A549 (cell line): Measurements from ENCODE around the gene ZNF407. TPM values are rescaled to one million over a fixed set of nuclear protein-coding genes. Genes with fewer than 3 reads are reported as not detected.
"Not testable (repeated sequence)": the region's sequence is repeated elsewhere in the genome, so short reads cannot be mapped to it uniquely, and the experiment has no call there.

ENCODE experiments used
- ATAC-seq, 2 experiments: fragments of 200-7000 bp in 1 of 2; fragments of >200 bp in 1 of 2; cut with Nextera tagmentation in 1 of 2; cut with Tn5 transposase in 1 of 2; 3 replicates each; pipeline versions ENCODE4 v1.8.0 to v1.9.1; 2018 to 2020; ENCODE audit warnings: mild to moderate bottlenecking in 1 of 2, moderate library complexity in 1 of 2
- CTCF ChIA-PET: fragments of 300-600 bp; sonication (Branson Sonifier 250); formaldehyde crosslinking; extraction: SDS; loops from one replicate; lab custom pipeline; 2021; ENCODE audit warnings: antibody characterized with exemption, inconsistent platforms; lab: Yijun Ruan, JAX
- POLR2A ChIA-PET: fragments of 350-600 bp; formaldehyde crosslinking; extraction: SDS; loops from one replicate; lab custom pipeline; 2021; ENCODE audit warnings: antibody characterized with exemption, inconsistent platforms; lab: Yijun Ruan, JAX
- DNase-seq, 2 experiments: peaks; one replicate each; pipeline versions ENCODE4 v3.0.0 to v3.0.0-alpha.2; 2011 to 2016; ENCODE audit warnings: low read depth in 1 of 2, low spot score in 1 of 2
- FAIRE-seq: peaks from 2 replicates; lab custom pipeline; 2011; peaks lifted over from hg19 to GRCh38; lab: Jason Lieb, UNC
- H3K27ac ChIP-seq, 2 experiments: fragments of >200 bp; sonication (Bioruptor Twin); formaldehyde crosslinking; 3 replicates each; pipeline ENCODE4 v1.5.1; 2016 to 2017
- H3K4me1 ChIP-seq: fragments of >200 bp; sonication (Bioruptor Twin); formaldehyde crosslinking; 3 replicates; pipeline ENCODE4 v1.6.1; 2016
- H3K4me2 ChIP-seq: fragments of >200 bp; sonication (Bioruptor Twin); formaldehyde crosslinking; 3 replicates; pipeline ENCODE4 v1.6.1; 2016
- H3K4me3 ChIP-seq: fragments of >200 bp; sonication (Bioruptor Twin); formaldehyde crosslinking; 3 replicates; pipeline ENCODE4 v1.5.1; 2016
- H3K9me3 ChIP-seq: fragments of >200 bp; sonication (Bioruptor Twin); formaldehyde crosslinking; 3 replicates; pipeline ENCODE4 v1.6.1; 2016
- CBX8 ChIP-seq: fragments of 200-600 bp; sonication (generic); IDR thresholded peaks from 2 replicates; pipeline ENCODE4 v1.6.1; 2016
- GATA3 ChIP-seq: IDR thresholded peaks from 2 replicates; pipeline ENCODE4 v1.6.1; 2012; ENCODE audit warnings: borderline replicate concordance
- HDAC2 ChIP-seq: fragments of 200-600 bp; sonication (generic); IDR thresholded peaks from 2 replicates; pipeline ENCODE4 v1.6.1; 2016
- HOXA7 ChIP-seq: fragments of 250-450 bp; sonication (Bioruptor Pico); IDR thresholded peaks from 2 replicates; pipeline ENCODE4 v1.5.0; 2020; ENCODE audit warnings: mild to moderate bottlenecking, moderate library complexity
- JUNB ChIP-seq: fragments of >200 bp; sonication (Bioruptor Twin); formaldehyde crosslinking; IDR thresholded peaks from 2 replicates; pipeline ENCODE4 v1.6.1; 2016
- MAFK ChIP-seq: fragments of 450-650 bp; IDR thresholded peaks from 2 replicates; pipeline ENCODE4 v1.6.1; 2014; ENCODE audit not compliant: partially characterized antibody
- POLR2AphosphoS2 ChIP-seq: conservative IDR thresholded peaks from 2 replicates; pipeline ENCODE4 v1.6.1; 2012; ENCODE audit warnings: low read length, improper control_type of control experiment, inconsistent platforms
- RAD21 ChIP-seq, 2 experiments: fragments of >200 bp in 1 of 2; sonication (Bioruptor Twin) in 1 of 2; formaldehyde crosslinking in 1 of 2; IDR thresholded peaks in 1 of 2; conservative IDR thresholded peaks in 1 of 2; 2 replicates in 1 of 2; 3 replicates in 1 of 2; pipeline ENCODE4 v1.6.1; 2012 to 2018; ENCODE audit warnings: inconsistent platforms in 1 of 2
- RARB ChIP-seq: fragments of 250-450 bp; sonication (Bioruptor Pico); IDR thresholded peaks from 2 replicates; pipeline ENCODE4 v1.8.0; 2021; ENCODE audit warnings: mild to moderate bottlenecking, moderate library complexity
- SREBF2 ChIP-seq: fragments of 450-650 bp; IDR thresholded peaks from 2 replicates; pipeline ENCODE4 v1.6.1; 2014; ENCODE audit warnings: mild to moderate bottlenecking, moderate library complexity
- ZFP36 ChIP-seq: fragments of 450-650 bp; IDR thresholded peaks from 2 replicates; pipeline ENCODE4 v1.6.1; 2014; ENCODE audit warnings: borderline replicate concordance; ENCODE audit not compliant: partially characterized antibody
- WGBS: methylation state at CpG from one replicate; pipeline ENCODE4 v1.1.6; 2017; ENCODE audit errors: missing lambda C conversion rate; 5-methylcytosine and 5-hydroxymethylcytosine counted together
- polyA plus RNA-seq, 4 experiments: library from polyadenylated mRNA; depleted of rRNA in 3 of 4; stranded (reverse); fragments of >200 nt; fragmentation: RNase III in 1 of 4; extraction: RNeasy Plus Mini Kit Qiagen cat#74134 plus additional on column Dnase treatment in 1 of 4; gene quantifications; 2 replicates in 3 of 4; 3 replicates in 1 of 4; pipeline ENCODE4 v1.2.3, GENCODE V29; 2011 to 2017
- TF ChIP-seq, protein P1 (sequence below): fragments of 200-600 bp; sonication (generic); IDR thresholded peaks from 2 replicates; pipeline ENCODE4 v1.6.1; 2016; ENCODE audit warnings: antibody characterized with exemption, mild to moderate bottlenecking, moderate library complexity
- TF ChIP-seq, protein P2 (sequence below): fragments of >200 bp; sonication (Bioruptor Twin); formaldehyde crosslinking; IDR thresholded peaks from 3 replicates; pipeline ENCODE4 v1.5.1; 2016
- TF ChIP-seq, protein P3 (sequence below): fragments of 450-650 bp; IDR thresholded peaks from 2 replicates; pipeline ENCODE4 v1.6.1; 2014; ENCODE audit warnings: antibody characterized with exemption
- TF ChIP-seq, protein P4 (sequence below): fragments of >200 bp; sonication (Bioruptor Twin); formaldehyde crosslinking; IDR thresholded peaks from 3 replicates; pipeline ENCODE4 v1.6.1; 2016

The ZNF407 gene
- polyA plus RNA-seq, 2 of the 4 experiments (the other 2 are of a cell fraction) = 2.5 to 3.0 TPM

DNA sequence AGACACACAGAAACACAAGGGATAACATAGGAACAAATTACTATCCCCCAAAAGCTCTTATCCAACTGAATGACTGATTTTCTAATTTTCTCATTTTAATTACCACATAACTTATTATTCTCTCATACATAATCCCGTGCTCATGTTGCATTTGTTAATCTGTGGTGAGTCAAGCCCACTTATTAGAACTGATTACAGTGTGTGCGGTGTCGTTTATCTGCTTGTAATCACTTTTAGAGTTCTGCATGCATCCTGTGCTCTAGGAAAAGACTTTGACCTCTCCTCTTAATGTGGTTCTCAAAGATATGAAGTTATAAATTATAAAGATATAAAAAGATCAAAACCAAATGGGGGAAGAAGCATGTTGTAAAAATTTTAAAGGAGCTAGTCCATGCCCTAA is 33.7 kb upstream of the ZNF407 start (continued):
- TF ChIP-seq, protein P1, sequence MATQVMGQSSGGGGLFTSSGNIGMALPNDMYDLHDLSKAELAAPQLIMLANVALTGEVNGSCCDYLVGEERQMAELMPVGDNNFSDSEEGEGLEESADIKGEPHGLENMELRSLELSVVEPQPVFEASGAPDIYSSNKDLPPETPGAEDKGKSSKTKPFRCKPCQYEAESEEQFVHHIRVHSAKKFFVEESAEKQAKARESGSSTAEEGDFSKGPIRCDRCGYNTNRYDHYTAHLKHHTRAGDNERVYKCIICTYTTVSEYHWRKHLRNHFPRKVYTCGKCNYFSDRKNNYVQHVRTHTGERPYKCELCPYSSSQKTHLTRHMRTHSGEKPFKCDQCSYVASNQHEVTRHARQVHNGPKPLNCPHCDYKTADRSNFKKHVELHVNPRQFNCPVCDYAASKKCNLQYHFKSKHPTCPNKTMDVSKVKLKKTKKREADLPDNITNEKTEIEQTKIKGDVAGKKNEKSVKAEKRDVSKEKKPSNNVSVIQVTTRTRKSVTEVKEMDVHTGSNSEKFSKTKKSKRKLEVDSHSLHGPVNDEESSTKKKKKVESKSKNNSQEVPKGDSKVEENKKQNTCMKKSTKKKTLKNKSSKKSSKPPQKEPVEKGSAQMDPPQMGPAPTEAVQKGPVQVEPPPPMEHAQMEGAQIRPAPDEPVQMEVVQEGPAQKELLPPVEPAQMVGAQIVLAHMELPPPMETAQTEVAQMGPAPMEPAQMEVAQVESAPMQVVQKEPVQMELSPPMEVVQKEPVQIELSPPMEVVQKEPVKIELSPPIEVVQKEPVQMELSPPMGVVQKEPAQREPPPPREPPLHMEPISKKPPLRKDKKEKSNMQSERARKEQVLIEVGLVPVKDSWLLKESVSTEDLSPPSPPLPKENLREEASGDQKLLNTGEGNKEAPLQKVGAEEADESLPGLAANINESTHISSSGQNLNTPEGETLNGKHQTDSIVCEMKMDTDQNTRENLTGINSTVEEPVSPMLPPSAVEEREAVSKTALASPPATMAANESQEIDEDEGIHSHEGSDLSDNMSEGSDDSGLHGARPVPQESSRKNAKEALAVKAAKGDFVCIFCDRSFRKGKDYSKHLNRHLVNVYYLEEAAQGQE = no peak
- no peak for TF ChIP-seq GATA3
- TF ChIP-seq, protein P2, sequence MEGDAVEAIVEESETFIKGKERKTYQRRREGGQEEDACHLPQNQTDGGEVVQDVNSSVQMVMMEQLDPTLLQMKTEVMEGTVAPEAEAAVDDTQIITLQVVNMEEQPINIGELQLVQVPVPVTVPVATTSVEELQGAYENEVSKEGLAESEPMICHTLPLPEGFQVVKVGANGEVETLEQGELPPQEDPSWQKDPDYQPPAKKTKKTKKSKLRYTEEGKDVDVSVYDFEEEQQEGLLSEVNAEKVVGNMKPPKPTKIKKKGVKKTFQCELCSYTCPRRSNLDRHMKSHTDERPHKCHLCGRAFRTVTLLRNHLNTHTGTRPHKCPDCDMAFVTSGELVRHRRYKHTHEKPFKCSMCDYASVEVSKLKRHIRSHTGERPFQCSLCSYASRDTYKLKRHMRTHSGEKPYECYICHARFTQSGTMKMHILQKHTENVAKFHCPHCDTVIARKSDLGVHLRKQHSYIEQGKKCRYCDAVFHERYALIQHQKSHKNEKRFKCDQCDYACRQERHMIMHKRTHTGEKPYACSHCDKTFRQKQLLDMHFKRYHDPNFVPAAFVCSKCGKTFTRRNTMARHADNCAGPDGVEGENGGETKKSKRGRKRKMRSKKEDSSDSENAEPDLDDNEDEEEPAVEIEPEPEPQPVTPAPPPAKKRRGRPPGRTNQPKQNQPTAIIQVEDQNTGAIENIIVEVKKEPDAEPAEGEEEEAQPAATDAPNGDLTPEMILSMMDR = no peak
- TF ChIP-seq RAD21 (conservative IDR thresholded peaks at IDR 0.05 in 1 of 2, IDR thresholded peaks at IDR 0.05 in 1 of 2) = no peak

DNA sequence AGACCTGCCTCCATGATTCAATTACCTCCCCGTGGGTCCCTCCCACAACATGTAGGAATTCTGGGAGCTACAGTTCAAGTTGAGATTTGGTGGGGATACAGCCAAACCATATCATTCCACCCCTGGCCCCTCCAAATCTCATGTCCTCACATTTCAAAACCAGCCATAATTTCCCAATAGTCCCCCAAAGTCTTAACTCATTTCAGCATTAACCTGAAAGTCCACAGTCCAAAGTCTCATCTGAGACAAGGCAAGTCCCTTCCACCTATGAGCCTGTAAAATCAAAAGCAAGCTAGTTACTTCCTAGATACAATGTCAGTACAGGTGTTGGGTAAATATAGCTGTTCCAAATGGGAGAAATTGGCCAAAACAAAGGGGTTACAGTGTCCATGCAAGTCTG is 32.5 kb upstream of the ZNF407 start:
- CTCF ChIA-PET = interaction anchor here (1.4 kb wide), 1 partner anchor 13 kb away, joined by 4 read pairs; no protein-coding TSS in a partner anchor
- POLR2A ChIA-PET, H3K9me3 ChIP-seq, H3K4me1 ChIP-seq, ATAC-seq, H3K27ac ChIP-seq, FAIRE-seq, H3K4me3 ChIP-seq, H3K4me2 ChIP-seq, DNase-seq: not testable (repeated sequence)
- WGBS = 40% methylated on average over 1 of the region's 1 CpG

DNA sequence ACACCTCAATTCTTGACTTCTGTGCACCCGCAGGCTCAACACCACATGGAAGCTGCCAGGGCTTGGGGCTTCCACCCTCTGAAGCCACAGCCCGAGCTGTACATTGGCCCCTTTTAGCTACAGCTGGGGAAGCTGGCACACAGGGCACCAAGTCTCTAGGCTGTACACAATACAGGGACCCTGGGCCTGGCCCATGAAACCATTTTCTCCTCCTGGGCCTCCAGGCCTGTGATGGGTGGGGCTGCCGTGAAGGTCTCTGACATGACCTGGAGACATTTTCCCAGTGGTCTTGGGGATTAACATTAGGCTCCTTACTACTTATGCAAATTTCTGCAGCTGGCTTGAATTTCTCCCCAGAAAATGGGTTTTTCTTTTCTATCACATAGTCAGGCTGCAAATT is 31.7 kb upstream of the ZNF407 start:
- H3K4me3 ChIP-seq, H3K9me3 ChIP-seq, ATAC-seq, H3K4me1 ChIP-seq, FAIRE-seq, H3K4me2 ChIP-seq, H3K27ac ChIP-seq, POLR2A ChIA-PET, CTCF ChIA-PET, DNase-seq: not testable (repeated sequence)
- TF ChIP-seq ZFP36 = peak; percentile 84
- WGBS = 25% methylated on average over 3 of the region's 3 CpGs

DNA sequence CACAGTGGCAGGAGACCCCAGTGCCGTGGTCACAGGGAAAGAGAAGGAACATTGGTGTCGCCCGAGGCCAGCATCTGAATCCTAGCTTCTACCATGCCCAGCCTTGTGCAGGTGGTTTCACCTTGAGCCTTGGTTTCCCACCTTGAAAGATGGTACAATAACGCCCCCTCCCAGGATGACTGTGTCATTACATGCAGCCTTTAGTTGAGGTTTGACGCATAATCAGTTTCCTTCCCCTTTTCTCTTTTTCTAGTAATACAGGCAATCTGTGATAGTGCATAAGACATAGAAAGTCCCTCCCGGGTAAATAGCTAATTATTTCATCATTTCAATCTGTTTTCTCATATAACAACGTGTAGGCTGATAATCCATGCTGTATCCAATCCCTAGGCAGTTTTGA is 29.8 kb upstream of the ZNF407 start:
- DNase-seq (no peak), ATAC-seq (no peak), FAIRE-seq (no peak)
- Histone ChIP-seq H3K9me3 (peaks cover 4% of the 10 kb centered on the region; the same call in 2 of the 3 replicates), H3K4me2 (no peak overlapping the region), H3K4me3 (no peak overlapping the region), H3K27ac (no peak overlapping the region), H3K4me1 (no peaks in the 10 kb centered on the region)
- POLR2A ChIA-PET = no interaction called here
- CTCF ChIA-PET = interaction anchor here (1.1 kb wide), 1 partner anchor 16 kb away, joined by 3 read pairs; no protein-coding TSS in a partner anchor
- 36% methylated on average over 7 of the region's 7 CpGs for WGBS
- no peak for TF ChIP-seq MAFK
- no peak for TF ChIP-seq HDAC2
- TF ChIP-seq POLR2AphosphoS2 = no peak
- no peak for TF ChIP-seq JUNB
- TF ChIP-seq CBX8 = no peak
- TF ChIP-seq HOXA7 = no peak
- TF ChIP-seq, protein P3, sequence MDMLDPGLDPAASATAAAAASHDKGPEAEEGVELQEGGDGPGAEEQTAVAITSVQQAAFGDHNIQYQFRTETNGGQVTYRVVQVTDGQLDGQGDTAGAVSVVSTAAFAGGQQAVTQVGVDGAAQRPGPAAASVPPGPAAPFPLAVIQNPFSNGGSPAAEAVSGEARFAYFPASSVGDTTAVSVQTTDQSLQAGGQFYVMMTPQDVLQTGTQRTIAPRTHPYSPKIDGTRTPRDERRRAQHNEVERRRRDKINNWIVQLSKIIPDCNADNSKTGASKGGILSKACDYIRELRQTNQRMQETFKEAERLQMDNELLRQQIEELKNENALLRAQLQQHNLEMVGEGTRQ = no peak
- no peak for TF ChIP-seq SREBF2
- TF ChIP-seq RARB (CRISPR knock-in tag) = no peak
- TF ChIP-seq, protein P4, sequence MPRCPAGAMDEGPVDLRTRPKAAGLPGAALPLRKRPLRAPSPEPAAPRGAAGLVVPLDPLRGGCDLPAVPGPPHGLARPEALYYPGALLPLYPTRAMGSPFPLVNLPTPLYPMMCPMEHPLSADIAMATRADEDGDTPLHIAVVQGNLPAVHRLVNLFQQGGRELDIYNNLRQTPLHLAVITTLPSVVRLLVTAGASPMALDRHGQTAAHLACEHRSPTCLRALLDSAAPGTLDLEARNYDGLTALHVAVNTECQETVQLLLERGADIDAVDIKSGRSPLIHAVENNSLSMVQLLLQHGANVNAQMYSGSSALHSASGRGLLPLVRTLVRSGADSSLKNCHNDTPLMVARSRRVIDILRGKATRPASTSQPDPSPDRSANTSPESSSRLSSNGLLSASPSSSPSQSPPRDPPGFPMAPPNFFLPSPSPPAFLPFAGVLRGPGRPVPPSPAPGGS = no peak
